GM19099 (cell line): ENCODE data around the gene TMEM31.

Experiments
- POLR2A ChIP-seq: IDR thresholded peaks from 3 replicates; pipeline ENCODE4 v1.6.1; 2011; ENCODE audit warnings: low read depth; ENCODE audit not compliant: insufficient read length; ENCODE audit errors: extremely low read depth

TMEM31 gene

DNA sequence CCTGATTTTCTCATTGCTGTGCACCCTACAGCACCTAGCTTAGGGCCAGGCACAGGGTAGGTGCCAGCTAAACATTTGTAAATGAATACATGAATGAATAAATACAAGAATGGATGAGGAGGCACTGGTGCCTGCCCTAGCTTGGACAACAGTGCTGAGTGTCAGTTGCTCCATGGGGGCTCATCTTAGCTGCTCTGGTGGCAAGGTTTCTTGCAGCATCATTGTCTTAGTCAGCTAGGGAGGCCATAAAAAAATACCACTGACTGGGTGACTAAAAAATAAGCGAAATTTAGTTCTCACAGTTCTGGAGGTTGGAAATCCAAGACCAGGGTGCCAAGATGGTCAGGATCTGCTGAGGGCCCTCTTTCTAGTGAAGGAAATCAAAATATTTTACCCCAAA is 31.2 kb downstream of the TMEM31 start:
- no peak for TF ChIP-seq POLR2A

GRCh38 chrX:103742339-103742738 is 31.6 kb downstream of the TMEM31 start:
- no peak for TF ChIP-seq POLR2A

DNA sequence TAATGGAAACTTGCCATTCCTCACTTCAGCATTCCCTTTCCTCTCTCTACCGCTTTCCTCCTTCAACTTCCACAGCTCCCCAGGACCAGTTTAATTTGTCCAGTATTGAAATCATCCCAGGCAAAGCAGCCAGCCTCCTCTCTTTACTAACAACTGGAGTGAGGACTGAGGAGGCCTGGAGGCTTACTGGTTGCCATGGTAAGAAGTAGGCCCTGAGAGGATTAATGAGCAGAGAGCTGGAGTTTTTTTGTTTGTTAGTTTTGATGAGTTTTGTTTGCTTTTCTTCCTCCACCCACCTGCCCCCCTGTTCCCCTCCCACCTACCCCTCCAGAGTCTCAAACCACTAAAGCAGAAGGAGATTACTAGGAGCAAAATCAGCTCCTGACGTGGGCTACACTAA is 36.5 kb downstream of the TMEM31 start:
- TF ChIP-seq POLR2A = no peak

GRCh38 chrX:103754401-103754800 is 43.7 kb downstream of the TMEM31 start:
- no peak for TF ChIP-seq POLR2A

GRCh38 chrX:103756736-103757135 is 46.0 kb downstream of the TMEM31 start:
- TF ChIP-seq POLR2A = no peak

GRCh38 chrX:103758555-103758954 is 47.8 kb downstream of the TMEM31 start:
- TF ChIP-seq POLR2A = no peak
